Parathyroid adenoma (tissue), 2 donors: ENCODE data around the gene SUPT6H.

Source experiments
- H2AFZ ChIP-seq: fragments of 300-600 bp; sonication (generic); one replicate; pipeline ENCODE4 v1.7.0; 2017; ENCODE audit warnings: antibody characterized with exemption, mild to moderate bottlenecking
- H3K27ac ChIP-seq: fragments of 300-600 bp; sonication (generic); one replicate; pipeline ENCODE4 v1.7.0; 2017
- H3K27me3 ChIP-seq: fragments of 300-600 bp; sonication (generic); one replicate; pipeline ENCODE4 v1.7.0; 2017; ENCODE audit warnings: low read length; ENCODE audit not compliant: control insufficient read depth, insufficient read depth
- H3K36me3 ChIP-seq: fragments of 300-600 bp; sonication (generic); one replicate; pipeline ENCODE4 v1.7.0; 2017; ENCODE audit warnings: low read length; ENCODE audit not compliant: control insufficient read depth, insufficient read depth
- H3K4me1 ChIP-seq: fragments of 300-600 bp; sonication (generic); one replicate; pipeline ENCODE4 v1.7.0; 2017; ENCODE audit warnings: control low read depth
- H3K4me2 ChIP-seq: fragments of 300-600 bp; sonication (generic); one replicate; pipeline ENCODE4 v1.7.0; 2017; ENCODE audit warnings: low read length
- H3K4me3 ChIP-seq: fragments of 300-600 bp; sonication (generic); one replicate; pipeline ENCODE4 v1.7.0; 2017; ENCODE audit warnings: low read depth, low read length
- H3K79me2 ChIP-seq: fragments of 300-600 bp; sonication (generic); one replicate; pipeline ENCODE4 v1.7.0; 2017; ENCODE audit warnings: control low read depth
- H3K9ac ChIP-seq: fragments of 300-600 bp; sonication (generic); one replicate; pipeline ENCODE4 v1.7.0; 2017; ENCODE audit warnings: mild to moderate bottlenecking
- H3K9me3 ChIP-seq: fragments of 300-600 bp; sonication (generic); one replicate; pipeline ENCODE4 v1.7.0; 2017; ENCODE audit warnings: low read length; ENCODE audit not compliant: control insufficient read depth
- CTCF ChIP-seq: fragments of 300-600 bp; sonication (generic); IDR thresholded peaks from one replicate; pipeline ENCODE4 v1.7.0; 2017; ENCODE audit warnings: antibody characterized with exemption, mild to moderate bottlenecking
- donor health status: primary hyperparathyroidism.

SUPT6H gene

GRCh38 chr17:28716740-28717577, 55.0 kb downstream of the SUPT6H start:
- Histone ChIP-seq H3K4me1 (peaks cover 15% of the 10 kb centered on the region), H2AFZ (peak overlapping the region; percentile 93), H3K79me2 (peaks cover 8% of the 10 kb centered on the region), H3K27ac (peak overlapping the region; percentile 86), H3K36me3 (no peaks in the 10 kb centered on the region), H3K4me3 (peak overlapping the region; percentile 67), H3K9me3 (no peaks in the 10 kb centered on the region), H3K27me3 (no peaks in the 10 kb centered on the region), H3K4me2 (peak overlapping the region; percentile 88), H3K9ac (peak overlapping the region; percentile 62)
- TF ChIP-seq CTCF: no peak

- H3K79me2 ChIP-seq: peaks cover 8% of the 10 kb centered on the region
- TF ChIP-seq CTCF: peak; percentile 33
- peak within 1 kb of the TSS; percentile 62 for H3K9ac ChIP-seq
- peak within 1 kb of the TSS; percentile 86 for H3K27ac ChIP-seq
- H3K4me2 ChIP-seq: peak within 1 kb of the TSS; percentile 88
- no peaks in the 10 kb centered on the region for H3K36me3 ChIP-seq
- H3K4me3 ChIP-seq: peak within 1 kb of the TSS; percentile 67
- H2AFZ ChIP-seq: peak within 1 kb of the TSS; percentile 93
- H3K27me3 ChIP-seq: no peaks in the 10 kb centered on the region
- H3K9me3 ChIP-seq: no peaks in the 10 kb centered on the region
- peaks cover 18% of the 10 kb centered on the region for H3K4me1 ChIP-seq
Measured at GRCh38 chr17:28717578-28718332, 55.8 kb downstream of the SUPT6H start, which contains the start of gene RAB34. Gene RAB34 (minus strand): TSS chr17:28717868. CDS start chr17:28717266, 602 bp downstream.

- no peak for TF ChIP-seq CTCF
- Histone ChIP-seq H2AFZ (peak overlapping the region; percentile 93), H3K27ac (peak overlapping the region; percentile 86), H3K9ac (no peak overlapping the region), H3K27me3 (no peaks in the 10 kb centered on the region), H3K79me2 (peaks cover 8% of the 10 kb centered on the region), H3K4me1 (peaks cover 18% of the 10 kb centered on the region), H3K36me3 (no peaks in the 10 kb centered on the region), H3K4me3 (peak overlapping the region; percentile 67), H3K9me3 (no peaks in the 10 kb centered on the region), H3K4me2 (peak overlapping the region; percentile 88)
Measured at GRCh38 chr17:28718333-28719020, 56.5 kb downstream of the SUPT6H start.

GRCh38 chr17:28719021-28719433, 57.0 kb downstream of the SUPT6H start:
- Histone ChIP-seq H3K4me3 (peak overlapping the region; percentile 85), H3K27ac (peak overlapping the region; percentile 80), H3K79me2 (peaks cover 8% of the 10 kb centered on the region), H3K4me2 (peak overlapping the region; percentile 75), H2AFZ (peak overlapping the region; percentile 89), H3K9me3 (no peaks in the 10 kb centered on the region), H3K27me3 (no peaks in the 10 kb centered on the region), H3K36me3 (no peaks in the 10 kb centered on the region), H3K4me1 (peaks cover 18% of the 10 kb centered on the region), H3K9ac (no peak overlapping the region)
- TF ChIP-seq CTCF: no peak
